Type B pancreatic cell (in vitro differentiated cells): ENCODE results near the gene TTN. TPM values are rescaled to one million over a fixed set of nuclear protein-coding genes. Genes with fewer than 3 reads are reported as not detected.

Experiments used
- DNase-seq: peaks from one replicate; pipeline ENCODE4 v3.0.0; 2021; ENCODE audit warnings: mixed read lengths; ENCODE audit not compliant: unreplicated experiment; ENCODE audit errors: extremely low spot score
- H3K27ac Mint-ChIP-seq: 2 replicates; pipeline ENCODE4 v1.8.0; 2021; ENCODE audit warnings: mild to moderate bottlenecking, mixed read lengths
- H3K27me3 Mint-ChIP-seq: 2 replicates; pipeline ENCODE4 v1.8.0; 2021; ENCODE audit warnings: mixed read lengths
- H3K36me3 Mint-ChIP-seq: 2 replicates; pipeline ENCODE4 v1.8.0; 2021; ENCODE audit warnings: mixed read lengths
- H3K4me1 Mint-ChIP-seq: one replicate; pipeline ENCODE4 v1.8.0; 2021; ENCODE audit warnings: mixed read lengths; ENCODE audit not compliant: unreplicated experiment
- H3K4me3 Mint-ChIP-seq: 2 replicates; pipeline ENCODE4 v1.8.0; 2021; ENCODE audit warnings: mild to moderate bottlenecking, mixed read lengths
- H3K9me3 Mint-ChIP-seq: 2 replicates; pipeline ENCODE4 v1.8.0; 2021; ENCODE audit warnings: mixed read lengths
- total RNA-seq: library from RNA; stranded (reverse); gene quantifications from 2 replicates; pipeline ENCODE4 v1.2.1, GENCODE V29; 2021; ENCODE audit warnings: low replicate concordance
- TF ChIP-seq, protein P1 (sequence below): fragments of 200-600 bp; sonication (generic); conservative IDR thresholded peaks from 2 replicates; pipeline ENCODE4 v1.5.0; 2021; ENCODE audit warnings: antibody characterized with exemption, mild to moderate bottlenecking

TTN gene
- total RNA-seq, 1 donor from 2014 or later: 5.6 TPM

- DNase-seq: peak; percentile 85
- Mint-ChIP-seq H3K27me3 (no peaks in the 10 kb centered on the region), H3K4me3 (peak within 1 kb of the TSS; percentile 99), H3K9me3 (no peaks in the 10 kb centered on the region), H3K36me3 (no peaks in the 10 kb centered on the region), H3K27ac (peak within 1 kb of the TSS; percentile 99), H3K4me1 (peaks cover 28% of the 10 kb centered on the region)
- TF ChIP-seq, protein P1, sequence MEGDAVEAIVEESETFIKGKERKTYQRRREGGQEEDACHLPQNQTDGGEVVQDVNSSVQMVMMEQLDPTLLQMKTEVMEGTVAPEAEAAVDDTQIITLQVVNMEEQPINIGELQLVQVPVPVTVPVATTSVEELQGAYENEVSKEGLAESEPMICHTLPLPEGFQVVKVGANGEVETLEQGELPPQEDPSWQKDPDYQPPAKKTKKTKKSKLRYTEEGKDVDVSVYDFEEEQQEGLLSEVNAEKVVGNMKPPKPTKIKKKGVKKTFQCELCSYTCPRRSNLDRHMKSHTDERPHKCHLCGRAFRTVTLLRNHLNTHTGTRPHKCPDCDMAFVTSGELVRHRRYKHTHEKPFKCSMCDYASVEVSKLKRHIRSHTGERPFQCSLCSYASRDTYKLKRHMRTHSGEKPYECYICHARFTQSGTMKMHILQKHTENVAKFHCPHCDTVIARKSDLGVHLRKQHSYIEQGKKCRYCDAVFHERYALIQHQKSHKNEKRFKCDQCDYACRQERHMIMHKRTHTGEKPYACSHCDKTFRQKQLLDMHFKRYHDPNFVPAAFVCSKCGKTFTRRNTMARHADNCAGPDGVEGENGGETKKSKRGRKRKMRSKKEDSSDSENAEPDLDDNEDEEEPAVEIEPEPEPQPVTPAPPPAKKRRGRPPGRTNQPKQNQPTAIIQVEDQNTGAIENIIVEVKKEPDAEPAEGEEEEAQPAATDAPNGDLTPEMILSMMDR: peak; percentile 76
Measured at GRCh38 chr2:178478439-178479274, 328.6 kb downstream of the TTN start, which contains the start of gene FKBP7. FKBP7 (minus strand) TSS chr2:178478600; CDS start chr2:178478499, 101 bp downstream.

DNA sequence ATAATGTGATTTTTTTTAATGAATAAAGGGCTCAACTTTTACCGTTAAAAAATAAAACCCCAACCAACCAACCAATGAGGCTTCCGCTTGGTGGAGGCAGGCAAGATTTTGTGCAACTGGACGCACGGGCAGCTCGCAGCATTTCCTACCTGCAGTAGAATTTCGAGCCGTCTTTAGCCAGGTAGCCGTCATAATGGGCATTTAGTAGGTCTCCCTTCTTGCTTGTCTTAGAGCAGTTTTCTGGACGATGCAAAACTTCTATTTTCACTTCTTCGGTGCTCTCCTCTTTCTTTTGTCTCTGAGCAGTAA, 329.1 kb downstream of the TTN start:
- Mint-ChIP-seq H3K27me3 (no peaks in the 10 kb centered on the region), H3K36me3 (no peaks in the 10 kb centered on the region), H3K4me3 (peak overlapping the region; percentile 99), H3K9me3 (no peaks in the 10 kb centered on the region), H3K4me1 (peaks cover 32% of the 10 kb centered on the region), H3K27ac (peak overlapping the region; percentile 99)
- DNase-seq: no peak
- TF ChIP-seq, protein P1: no peak

- H3K27me3 Mint-ChIP-seq: no peaks in the 10 kb centered on the region
- no peak for DNase-seq
- no peaks in the 10 kb centered on the region for H3K9me3 Mint-ChIP-seq
- peaks cover 28% of the 10 kb centered on the region for H3K4me1 Mint-ChIP-seq
- H3K36me3 Mint-ChIP-seq: no peaks in the 10 kb centered on the region
- TF ChIP-seq, protein P1: no peak
- peak overlapping the region; percentile 99 for H3K27ac Mint-ChIP-seq
- H3K4me3 Mint-ChIP-seq: peak overlapping the region; percentile 99
Measured at GRCh38 chr2:178477443-178478129, 329.6 kb downstream of the TTN start.

GRCh38 chr2:178476477-178476876, 330.7 kb downstream of the TTN start:
- Mint-ChIP-seq H3K4me3 (peak overlapping the region; percentile 59), H3K27ac (no peak overlapping the region), H3K9me3 (no peaks in the 10 kb centered on the region), H3K4me1 (peaks cover 17% of the 10 kb centered on the region), H3K36me3 (peaks cover 4% of the 10 kb centered on the region), H3K27me3 (no peaks in the 10 kb centered on the region)
- TF ChIP-seq, protein P1: no peak
- no peak for DNase-seq

Other genes starting within 250 kb of the TTN start
- gene CCDC141, start 242.7 kb upstream of the TTN start, total RNA-seq: 4.0 and 4.4 TPM in 2 replicates